HL-60 (cell line): ENCODE results near the gene SIRPD.

Experiments
- DNase-seq, 2 experiments: peaks; one replicate each; pipeline ENCODE4 v3.0.0-alpha.2; 2010 to 2020; ENCODE audit warnings: low read depth in 1 of 2, low spot score in 1 of 2
- H3K27ac ChIP-seq: fragments of 250-450 bp; sonication (Bioruptor Pico); replicated peaks from 2 replicates; pipeline ENCODE4 v1.5.1; 2020; ENCODE audit warnings: mild to moderate bottlenecking, moderate library complexity
- H3K27me3 ChIP-seq: fragments of 250-450 bp; sonication (Bioruptor Pico); 2 replicates; pipeline ENCODE4 v1.5.1; 2021; ENCODE audit warnings: mild to moderate bottlenecking, moderate library complexity; ENCODE audit not compliant: insufficient read depth, poor library complexity, severe bottlenecking
- H3K4me3 ChIP-seq: replicated peaks from 2 replicates; pipeline ENCODE4 v1.5.1; 2011; ENCODE audit warnings: mild to moderate bottlenecking, control low read depth, low read length; ENCODE audit not compliant: insufficient read depth
- CTCF ChIP-seq: IDR thresholded peaks from one replicate; pipeline ENCODE4 v1.5.1; 2011; ENCODE audit warnings: low read length, control low read depth, inconsistent platforms; ENCODE audit not compliant: insufficient read depth
- GABPA ChIP-seq: IDR thresholded peaks from 2 replicates; pipeline ENCODE4 v1.6.1; 2012; ENCODE audit warnings: low read depth
- POLR2AphosphoS5 ChIP-seq: IDR thresholded peaks from 2 replicates; pipeline ENCODE4 v1.6.1; 2012; ENCODE audit warnings: low read depth
- REST ChIP-seq: IDR thresholded peaks from 2 replicates; pipeline ENCODE4 v1.6.1; 2012; ENCODE audit warnings: low read depth; ENCODE audit not compliant: insufficient replicate concordance
- SPI1 ChIP-seq: IDR thresholded peaks from 2 replicates; pipeline ENCODE4 v1.6.1; 2012; ENCODE audit warnings: low read depth, mild to moderate bottlenecking, borderline replicate concordance
- long read RNA-seq: library from polyadenylated mRNA; unstranded; transcript quantifications from one replicate; pipeline ENCODE4 v2.0.0, GENCODE V29; 2020

The SIRPD gene
- long read RNA-seq, result 0 reads

- H3K4me3 ChIP-seq, result no peak within 1 kb of the TSS
- H3K27me3 ChIP-seq, result no peaks in the 10 kb centered on the region
- no peak for TF ChIP-seq REST
- TF ChIP-seq GABPA, result no peak
- TF ChIP-seq SPI1, result no peak
- TF ChIP-seq CTCF, result no peak
- TF ChIP-seq POLR2AphosphoS5, result no peak
- H3K27ac ChIP-seq, result no peak within 1 kb of the TSS
- DNase-seq, result no peak
Measured at GRCh38 chr20:1557605-1558004, at the start of gene SIRPD. SIRPD (minus strand) TSS chr20:1557705; CDS start chr20:1557653, 52 bp downstream.

GRCh38 chr20:1600736-1601135 is 43.2 kb upstream of the SIRPD start:
- H3K27me3 ChIP-seq, result no peaks in the 10 kb centered on the region
- TF ChIP-seq SPI1 (no peak), CTCF (no peak), REST (no peak), GABPA (no peak), POLR2AphosphoS5 (no peak)
- no peak overlapping the region for H3K27ac ChIP-seq
- no peak overlapping the region for H3K4me3 ChIP-seq
- DNase-seq, result no peak

- DNase-seq, result no peak
- no peak for TF ChIP-seq POLR2AphosphoS5
- TF ChIP-seq GABPA, result no peak
- no peak for TF ChIP-seq SPI1
- TF ChIP-seq CTCF, result no peak
- no peak for TF ChIP-seq REST
- no peak overlapping the region for H3K27ac ChIP-seq
Measured at GRCh38 chr20:1595333-1595732, 37.8 kb upstream of the SIRPD start.

More at GRCh38 chr20:1595333-1595732, 37.8 kb upstream of the SIRPD start:
- no peak overlapping the region for H3K4me3 ChIP-seq
- H3K27me3 ChIP-seq, result no peaks in the 10 kb centered on the region
